Left ventricle myocardium superior (tissue), 1 donor: ENCODE results near the gene CLCN2. TPM values are rescaled to one million over a fixed set of nuclear protein-coding genes. Genes with fewer than 3 reads are reported as not detected.
A peak's percentile ranks its signal among the peaks of the same experiment; 100 is the strongest.

Experiments
- ATAC-seq: fragments of 200-7000 bp; cut with Tn5 transposase; one replicate; pipeline ENCODE4 v1.9.1; 2020; ENCODE audit warnings: mild to moderate bottlenecking, moderate library complexity
- DNase-seq: peaks from one replicate; pipeline ENCODE4 v3.0.0-alpha.2; 2020
- intact Hi-C: fragments of 100-400 bp; cut with micrococcal nuclease; formaldehyde crosslinking; loops from one replicate; pipeline ENCODE4 v1.11.0; 2022
- total RNA-seq: library from RNA; stranded (reverse); fragmentation: NEBNext Ultra II Directional; extraction: Animal tissue kit (Norgen Biotek cat#: 25700); gene quantifications from one replicate; pipeline ENCODE4 v1.2.1, GENCODE V29; 2021
- donor health status: DM: no; HTN: yes; CAD: no; lungs with severe emphysema.

The CLCN2 gene
- total RNA-seq, 1 donor from 2014 or later: 3.6 TPM

GRCh38 chr3:184314700-184315542 lies 46.5 kb downstream of the CLCN2 start:
- peak; percentile 79 for ATAC-seq
- intact Hi-C loops: no loop called here
- peak; percentile 94 for DNase-seq

- ATAC-seq (peak; percentile 87), DNase-seq (peak; percentile 98)
- intact Hi-C loops: no loop called here
Observed at GRCh38 chr3:184314363-184314699, 47.1 kb downstream of the CLCN2 start, which contains the start of gene EIF4G1. Gene EIF4G1, plus strand, starts transcription at chr3:184314606. Its CDS starts 1,191 bp downstream, at chr3:184315797.

- intact Hi-C loops: no loop called here
- ATAC-seq: no peak
- DNase-seq: no peak
Observed at GRCh38 chr3:184311633-184312032, 49.8 kb downstream of the CLCN2 start.

- intact Hi-C loops: no loop called here
- DNase-seq: no peak
- ATAC-seq: no peak
Observed at GRCh38 chr3:184308744-184309143, 52.7 kb downstream of the CLCN2 start.

GRCh38 chr3:184307915-184308314 lies 53.5 kb downstream of the CLCN2 start:
- no peak for DNase-seq
- no peak for ATAC-seq
- intact Hi-C loops: no loop called here

GRCh38 chr3:184306341-184306972 lies 54.9 kb downstream of the CLCN2 start:
- DNase-seq: no peak
- intact Hi-C loops: no loop called here
- no peak for ATAC-seq

GRCh38 chr3:184305577-184305976 lies 55.8 kb downstream of the CLCN2 start:
- ATAC-seq (no peak), DNase-seq (no peak)
- intact Hi-C loops: no loop called here

GRCh38 chr3:184300378-184300720 lies 61.1 kb downstream of the CLCN2 start:
- DNase-seq (no peak), ATAC-seq (no peak)
- intact Hi-C loops: no loop called here

- intact Hi-C loops: no loop called here
- DNase-seq: no peak
- no peak for ATAC-seq
Observed at GRCh38 chr3:184299488-184300377, 61.7 kb downstream of the CLCN2 start.

- intact Hi-C loops: no loop called here
Observed at GRCh38 chr3:184298759-184299487, 62.5 kb downstream of the CLCN2 start, which contains the start of gene PSMD2. Gene PSMD2, plus strand, starts transcription at chr3:184299241. Its CDS starts 26 bp downstream, at chr3:184299267.

GRCh38 chr3:184296616-184297015 lies 64.8 kb downstream of the CLCN2 start:
- no peak for ATAC-seq
- no peak for DNase-seq
- intact Hi-C loops: no loop called here

More at GRCh38 chr3:184298759-184299487, 62.5 kb downstream of the CLCN2 start, which contains the start of gene PSMD2:
- DNase-seq (peak; percentile 99), ATAC-seq (peak; percentile 99)

Other genes starting within 250 kb of the CLCN2 start
- 33.1 TPM for gene EIF2B5, start 226.2 kb downstream of the CLCN2 start, total RNA-seq
- 76.8 TPM for gene DVL3, start 206.2 kb downstream of the CLCN2 start, total RNA-seq
- 318 TPM for gene AP2M1, start 186.8 kb downstream of the CLCN2 start, total RNA-seq
- 75.6 TPM for gene ABCF3, start 175.4 kb downstream of the CLCN2 start, total RNA-seq
- gene VWA5B2, start 132.0 kb downstream of the CLCN2 start, total RNA-seq: not detected
- gene ALG3, start 112.6 kb downstream of the CLCN2 start, total RNA-seq: 18.5 TPM
- 1.6 TPM for gene EEF1AKMT4, start 111.9 kb downstream of the CLCN2 start, total RNA-seq
- gene CAMK2N2, start 100.1 kb downstream of the CLCN2 start, total RNA-seq: not detected
- not detected for gene ECE2, start 85.6 kb downstream of the CLCN2 start, total RNA-seq
- gene PSMD2, start 62.4 kb downstream of the CLCN2 start, total RNA-seq: 242 TPM
- gene EIF4G1, start 47.0 kb downstream of the CLCN2 start, total RNA-seq: 250 TPM
- gene FAM131A, start 24.0 kb downstream of the CLCN2 start, total RNA-seq: 41.0 TPM
- 26.0 TPM for gene POLR2H, start 105 bp upstream of the CLCN2 start, total RNA-seq
- 0.37 TPM for gene THPO, start 16.6 kb upstream of the CLCN2 start, total RNA-seq
- gene CHRD, start 18.4 kb upstream of the CLCN2 start, total RNA-seq: 4.6 TPM
- 1.6 TPM for gene EPHB3, start 200.2 kb upstream of the CLCN2 start, total RNA-seq